ENCODE data around the gene VGLL2.
A peak's percentile ranks its signal among the peaks of the same experiment; 100 is the strongest.

Gene VGLL2

DNA sequence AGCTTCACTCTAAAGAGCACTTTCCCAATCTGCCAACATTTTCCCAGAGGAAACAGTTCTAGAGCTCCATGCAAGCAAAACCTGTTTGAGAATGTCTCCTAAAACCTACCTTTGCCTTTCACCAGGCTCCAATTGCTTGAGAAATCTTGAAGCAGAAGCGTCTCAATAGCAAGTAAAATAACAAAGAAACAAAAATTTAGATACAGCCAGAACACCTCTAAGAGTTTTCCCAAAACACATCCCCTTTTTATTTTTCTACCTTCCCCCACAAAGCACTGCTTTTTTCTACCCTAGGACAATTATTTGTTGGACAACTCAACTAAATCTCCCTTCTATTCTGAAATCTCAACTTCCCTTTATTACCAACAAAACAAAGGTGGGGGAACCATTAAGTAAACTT, 3.6 kb downstream of the VGLL2 start:
- no peak for DNase-seq (ENCODE audit: low read depth)

DNA sequence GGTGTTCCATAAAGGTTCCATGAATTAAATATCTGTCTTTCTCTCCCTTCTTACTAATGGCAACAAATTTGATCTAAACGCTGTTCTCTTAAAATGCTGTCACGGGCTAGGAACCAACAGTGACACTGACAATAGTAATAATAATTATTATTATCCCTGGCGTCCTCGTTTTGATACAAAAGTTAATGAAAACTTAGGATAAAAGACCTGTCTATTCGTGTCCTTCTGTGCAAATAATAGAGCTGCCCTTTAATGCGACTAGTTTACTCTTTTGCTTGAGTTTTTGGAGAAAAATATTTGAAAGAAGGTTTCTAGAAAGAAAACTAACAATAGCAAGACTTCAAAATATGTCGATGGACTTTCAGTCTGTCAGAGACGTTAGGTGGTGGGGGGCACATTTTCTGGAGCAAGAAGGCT, 4.3 kb downstream of the VGLL2 start:
- no peak for DNase-seq (ENCODE audit: low read depth)

DNA sequence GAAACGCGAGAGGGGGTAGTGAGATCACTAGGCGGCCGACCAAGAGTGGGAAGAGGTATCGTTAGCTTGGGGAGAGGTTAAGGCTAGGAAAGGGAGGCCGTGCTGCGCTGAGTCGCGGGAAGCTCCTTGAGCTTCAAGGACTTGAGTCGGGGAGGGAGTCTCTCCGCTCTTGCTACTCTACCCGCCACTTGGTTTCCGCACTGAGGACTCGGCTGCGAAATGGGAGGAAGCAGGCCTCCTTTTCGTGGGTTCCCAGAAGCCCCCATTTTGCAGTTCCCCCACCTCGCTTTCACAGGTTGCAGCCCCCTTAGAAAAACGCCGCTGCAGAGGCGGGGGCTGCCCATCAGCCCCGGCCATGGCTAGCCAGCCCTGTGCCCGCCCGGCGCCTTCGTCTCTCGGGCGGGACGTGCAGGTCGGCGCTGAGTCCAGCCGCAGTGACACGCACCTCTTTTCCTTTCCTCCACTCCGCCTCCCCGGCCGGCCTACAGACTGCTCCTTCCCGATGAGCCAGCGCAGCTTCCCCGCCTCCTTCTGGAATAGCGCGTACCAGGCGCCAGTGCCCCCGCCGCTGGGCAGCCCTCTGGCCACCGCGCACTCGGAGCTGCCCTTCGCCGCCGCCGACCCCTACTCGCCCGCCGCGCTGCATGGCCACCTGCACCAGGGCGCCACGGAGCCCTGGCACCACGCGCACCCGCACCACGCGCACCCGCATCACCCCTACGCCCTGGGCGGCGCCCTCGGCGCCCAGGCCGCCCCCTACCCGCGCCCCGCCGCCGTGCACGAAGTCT, 4.9 kb downstream of the VGLL2 start:
- peak; percentile 10 for DNase-seq (ENCODE audit: low read depth)

DNA sequence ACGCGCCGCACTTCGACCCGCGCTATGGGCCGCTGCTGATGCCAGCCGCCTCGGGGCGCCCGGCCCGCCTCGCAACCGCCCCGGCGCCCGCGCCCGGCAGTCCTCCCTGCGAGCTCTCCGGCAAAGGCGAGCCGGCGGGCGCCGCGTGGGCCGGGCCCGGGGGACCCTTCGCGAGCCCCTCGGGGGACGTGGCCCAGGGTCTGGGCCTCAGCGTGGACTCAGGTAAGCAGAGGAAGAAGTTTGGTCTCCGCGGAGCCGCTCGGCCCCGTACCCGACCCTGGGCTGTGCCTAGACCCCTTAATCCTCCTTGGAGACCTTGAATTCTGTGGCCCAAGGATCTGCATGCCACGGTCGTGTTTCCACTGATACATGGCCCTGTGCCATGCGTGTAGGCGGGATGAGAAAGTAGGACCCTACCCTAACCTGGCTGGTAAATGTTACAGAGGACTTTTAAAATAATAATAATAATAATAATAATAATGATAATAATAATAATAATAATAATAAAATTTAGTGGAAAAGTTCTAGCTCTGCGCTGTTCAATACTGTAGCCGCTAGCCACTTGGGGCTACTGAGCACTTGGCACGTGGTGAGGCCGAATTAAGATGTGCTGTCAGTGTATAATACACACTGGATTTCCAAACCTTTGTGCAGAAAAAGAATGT, 5.6 kb downstream of the VGLL2 start:
- no peak for DNase-seq (ENCODE audit: low read depth)

DNA sequence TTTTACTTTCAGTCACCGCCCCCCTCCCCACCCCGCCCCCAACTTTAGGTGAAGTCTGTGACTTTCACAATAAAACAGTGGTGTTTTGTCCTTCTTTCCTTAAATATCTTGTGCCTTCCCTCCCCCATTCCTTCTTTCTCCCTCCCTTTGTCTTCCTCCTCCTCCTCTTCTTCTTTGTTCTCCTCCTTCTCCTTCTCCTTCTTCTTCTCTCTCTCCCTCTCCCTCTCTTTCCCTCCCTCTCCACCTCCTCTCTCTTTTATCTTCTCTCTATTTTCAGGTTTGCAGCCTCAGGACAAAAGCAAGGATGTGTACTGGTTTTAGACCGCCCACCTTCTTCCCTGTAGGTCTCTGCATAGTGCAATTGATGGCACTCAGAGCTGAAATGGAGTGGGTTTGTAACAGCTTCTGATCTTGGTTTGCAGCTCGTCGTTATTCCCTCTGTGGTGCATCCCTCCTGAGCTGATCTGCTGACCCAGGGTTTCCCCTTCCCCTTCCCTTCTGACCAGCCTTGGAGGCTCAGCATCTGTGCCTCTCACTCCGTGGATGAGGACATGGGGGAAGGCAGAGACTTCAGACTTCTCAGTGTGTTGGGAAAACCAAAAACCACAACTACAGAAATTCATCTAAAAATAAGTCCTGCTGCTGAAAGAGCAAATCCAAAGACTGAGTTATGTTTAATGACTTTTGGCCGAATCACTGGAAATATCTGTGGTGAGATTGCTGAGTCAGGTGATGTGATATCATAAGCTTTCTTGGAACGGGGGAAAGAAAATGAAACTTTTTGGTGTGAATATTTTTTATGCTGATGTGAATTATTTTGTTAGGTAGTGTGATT, 6.9 kb downstream of the VGLL2 start:
- DNase-seq (ENCODE audit: low read depth), result peak; percentile 48

DNA sequence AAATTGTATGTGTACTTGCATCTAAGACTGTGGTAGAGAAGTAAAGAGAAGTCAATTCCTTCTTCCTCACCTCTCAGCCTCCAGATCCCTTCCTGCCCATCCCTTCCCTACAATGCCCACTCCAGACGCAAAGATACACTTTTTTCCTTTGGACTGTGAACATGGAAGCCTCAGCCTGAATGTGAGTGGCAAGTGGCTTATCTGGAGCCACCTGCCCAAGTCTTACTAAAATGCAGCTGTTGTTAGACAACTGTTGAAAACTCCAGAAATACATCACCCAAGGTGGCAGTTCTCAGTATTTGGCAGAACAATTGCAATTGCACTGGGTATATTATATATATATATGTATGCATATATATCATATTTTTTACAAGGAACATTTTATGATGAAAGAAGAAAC, 7.5 kb downstream of the VGLL2 start:
- DNase-seq (ENCODE audit: low read depth), result no peak

DNA sequence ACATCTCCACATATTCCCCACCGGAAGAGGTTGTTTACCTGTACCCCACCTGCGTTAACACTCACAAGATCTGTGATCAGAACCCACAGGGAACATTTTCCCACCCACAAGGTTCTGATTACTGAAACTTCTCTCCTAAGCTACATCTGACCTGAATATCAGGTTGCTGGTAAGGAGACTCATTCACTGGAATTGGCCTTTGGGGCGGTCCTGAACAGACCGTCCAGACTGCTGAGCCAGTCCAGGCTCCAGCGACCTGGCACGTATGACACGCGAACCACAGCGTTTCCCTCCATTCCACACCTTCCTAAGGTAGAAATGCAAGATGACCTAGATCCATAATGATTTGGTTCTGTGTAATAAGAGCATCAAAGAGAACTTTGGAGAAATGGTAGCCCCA, 9.8 kb downstream of the VGLL2 start:
- DNase-seq (ENCODE audit: low read depth), result no peak

DNA sequence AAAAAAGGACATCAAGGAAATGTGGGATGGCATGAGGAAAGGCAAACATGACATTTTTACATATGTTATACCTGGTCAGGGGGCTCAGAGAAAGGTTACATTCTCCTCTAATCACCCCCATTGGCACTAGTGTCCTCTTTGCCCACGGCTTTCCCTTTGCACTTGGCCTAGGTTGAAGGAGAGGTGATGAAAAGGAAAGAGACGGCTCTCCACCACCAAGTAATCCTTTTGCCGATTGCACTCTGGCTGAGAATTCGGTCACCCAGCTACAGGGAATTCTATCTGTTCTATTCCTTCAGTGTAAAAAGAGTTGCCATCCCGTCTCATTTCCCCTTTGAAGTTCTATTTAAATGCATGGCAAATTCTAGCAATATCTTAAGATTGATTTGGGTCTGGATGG, 10.4 kb downstream of the VGLL2 start:
- no peak for DNase-seq (ENCODE audit: low read depth)

DNA sequence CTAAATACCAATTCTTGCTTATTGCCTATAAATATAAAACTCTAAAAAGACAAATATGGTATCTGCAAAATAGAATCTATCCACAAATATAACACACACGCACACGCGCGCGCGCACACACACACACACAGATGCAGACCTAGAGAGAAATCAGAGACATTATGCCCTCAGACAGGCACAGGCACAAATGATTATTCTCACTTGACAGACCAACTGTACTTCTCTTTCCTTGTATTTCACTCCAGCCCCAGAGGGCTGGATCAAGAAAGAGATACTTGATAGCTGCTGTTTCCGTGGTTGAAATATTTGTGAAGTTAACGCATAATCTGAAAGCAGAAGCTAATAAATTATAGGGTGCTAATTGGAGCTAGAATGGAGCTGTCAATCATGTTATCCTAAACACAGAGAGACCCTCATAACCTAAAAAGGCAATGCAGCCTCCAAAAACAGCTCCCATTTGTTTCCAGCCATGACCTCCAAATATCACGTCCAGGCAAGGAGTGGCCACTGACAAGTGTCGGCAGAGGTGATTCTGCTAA, 11.5 kb downstream of the VGLL2 start:
- no peak for DNase-seq (ENCODE audit: low read depth)

DNA sequence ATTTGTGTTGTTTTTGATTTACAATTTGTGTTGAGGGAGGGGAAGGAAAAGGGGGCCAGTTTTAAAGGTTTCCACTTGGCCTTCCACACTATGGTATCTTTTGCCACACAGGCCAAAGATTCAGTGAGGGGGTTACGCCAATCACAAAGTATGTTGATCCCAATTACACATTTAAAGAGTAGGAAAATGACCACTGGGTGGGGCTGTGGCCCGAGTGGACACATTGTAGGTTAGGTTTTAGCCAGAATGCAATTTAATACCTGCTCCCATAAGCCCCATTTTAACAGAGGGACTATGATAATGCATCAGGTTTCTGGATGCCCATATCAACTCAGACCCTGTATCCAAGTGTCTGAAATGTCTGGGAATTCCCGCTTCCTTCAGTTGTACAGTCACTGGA, 15.6 kb downstream of the VGLL2 start:
- no peak for DNase-seq (ENCODE audit: low read depth)

DNA sequence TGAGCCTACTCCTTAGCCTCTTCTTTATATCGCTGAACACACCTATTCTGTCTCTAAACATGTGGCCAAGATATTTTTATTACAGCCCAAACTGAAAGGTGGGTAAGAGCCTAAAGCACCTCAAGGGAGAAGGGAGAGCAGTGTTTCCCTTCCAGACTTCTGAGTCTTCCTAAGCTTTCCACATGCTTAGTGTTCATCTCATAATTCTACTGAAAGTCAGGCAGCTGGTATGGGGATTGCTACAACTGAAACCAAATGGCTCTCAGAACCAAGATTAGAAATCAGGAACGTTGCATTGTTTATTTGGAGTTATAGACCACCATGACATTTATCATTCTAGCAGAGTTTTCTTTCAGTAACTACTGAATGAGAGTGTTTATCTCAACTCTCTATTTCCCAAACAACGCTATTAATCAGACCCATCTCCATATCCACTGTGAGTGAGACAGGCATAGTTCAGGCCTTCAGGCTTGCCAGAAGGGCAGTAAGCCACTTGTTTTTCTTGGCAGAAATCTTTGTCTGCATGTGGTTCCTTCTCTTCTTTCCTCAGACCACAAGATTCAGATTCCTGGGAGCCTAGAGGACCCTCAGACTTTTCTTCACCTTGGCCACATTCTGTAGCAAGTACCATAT, 22.8 kb downstream of the VGLL2 start:
- DNase-seq (ENCODE audit: low read depth), result peak; percentile 39

DNA sequence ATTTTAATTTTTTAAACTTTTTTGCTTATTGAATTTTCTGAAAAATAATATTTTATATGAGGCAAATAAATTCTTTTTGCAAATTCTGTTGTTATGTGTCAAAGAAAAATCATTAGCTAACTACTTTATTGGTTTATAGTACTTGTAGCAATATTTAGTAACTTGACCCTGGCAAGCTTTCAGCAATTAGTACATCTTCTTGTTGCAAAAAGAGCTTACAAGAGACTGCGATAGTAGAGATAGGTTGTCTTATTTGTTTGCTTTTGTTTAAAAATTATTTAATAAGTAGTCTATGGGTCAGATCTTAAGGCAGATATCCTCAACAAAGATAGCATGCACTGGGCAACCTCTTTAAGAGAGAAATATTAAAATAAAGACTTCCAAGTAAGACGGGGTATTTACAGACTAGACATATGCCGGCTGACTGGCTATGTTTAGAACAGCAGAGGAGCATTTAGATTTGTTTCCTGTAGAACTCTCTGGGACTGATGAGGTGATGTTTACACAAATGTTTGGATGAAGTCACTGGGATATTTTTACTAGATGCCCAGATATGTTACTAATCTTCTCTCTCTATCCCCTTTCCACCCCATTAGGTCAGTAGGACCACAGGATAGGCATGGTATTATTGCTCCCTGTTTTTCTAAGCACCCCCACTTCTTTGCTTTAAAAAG, 25.0 kb downstream of the VGLL2 start:
- no peak for DNase-seq (ENCODE audit: low read depth)

DNA sequence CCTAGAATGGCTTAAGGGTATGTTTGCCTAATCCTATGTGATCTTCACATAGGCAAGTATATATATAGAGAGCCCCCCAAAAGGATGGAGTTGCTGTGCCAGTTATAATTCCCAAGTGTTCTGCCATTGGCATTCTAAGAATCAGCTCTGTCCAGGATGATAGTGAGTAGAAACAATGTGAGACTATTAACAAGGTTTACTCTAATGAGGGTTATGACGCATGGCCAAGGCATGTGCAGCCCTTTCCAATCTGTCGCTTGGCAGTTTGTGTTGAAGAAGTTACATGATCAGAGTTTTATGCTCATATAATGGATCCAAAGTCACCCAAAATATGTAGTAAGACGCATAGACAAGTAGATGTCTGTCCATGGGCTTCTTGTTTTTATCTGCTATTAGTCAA, 33.6 kb downstream of the VGLL2 start:
- no peak for DNase-seq (ENCODE audit: low read depth)

DNA sequence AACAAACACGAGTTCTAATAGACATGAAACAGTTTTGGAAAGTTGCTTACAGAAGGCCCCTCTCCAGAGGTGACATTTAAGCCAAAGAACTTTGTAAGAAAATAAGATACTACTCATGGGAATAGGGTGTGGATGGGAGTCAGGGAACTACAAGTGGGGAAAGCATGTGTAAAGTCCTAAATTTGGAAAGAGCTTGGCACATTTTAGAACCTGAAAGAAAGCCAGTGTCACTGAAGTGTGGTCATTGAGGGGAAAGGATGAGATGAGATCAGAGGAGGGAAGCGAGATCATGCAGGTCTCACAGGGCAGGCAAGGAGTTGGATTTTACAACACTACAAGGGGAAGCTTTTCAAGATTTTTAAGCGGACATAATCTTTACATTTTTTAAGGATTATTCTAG, 38.0 kb downstream of the VGLL2 start:
- no peak for DNase-seq (ENCODE audit: low read depth)

DNA sequence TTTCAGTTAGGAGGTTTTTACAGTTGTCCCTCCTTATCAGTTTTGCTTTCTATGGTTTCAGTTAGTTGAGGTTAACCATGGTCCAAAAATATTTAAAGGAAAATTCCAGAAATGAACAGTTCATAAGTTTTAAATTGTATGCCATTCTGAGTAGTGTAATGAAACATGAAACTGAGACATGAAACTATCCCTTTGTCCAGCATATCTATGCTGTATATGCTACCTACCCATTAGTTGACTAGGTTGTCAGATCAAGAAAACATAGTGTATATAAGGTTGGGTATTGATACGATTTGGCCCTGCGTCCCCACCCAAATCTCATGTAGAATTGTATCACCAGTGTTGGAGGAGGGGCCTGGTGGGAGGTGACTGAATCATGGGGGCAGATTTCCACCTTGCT, 39.1 kb downstream of the VGLL2 start:
- no peak for DNase-seq (ENCODE audit: low read depth)

DNA sequence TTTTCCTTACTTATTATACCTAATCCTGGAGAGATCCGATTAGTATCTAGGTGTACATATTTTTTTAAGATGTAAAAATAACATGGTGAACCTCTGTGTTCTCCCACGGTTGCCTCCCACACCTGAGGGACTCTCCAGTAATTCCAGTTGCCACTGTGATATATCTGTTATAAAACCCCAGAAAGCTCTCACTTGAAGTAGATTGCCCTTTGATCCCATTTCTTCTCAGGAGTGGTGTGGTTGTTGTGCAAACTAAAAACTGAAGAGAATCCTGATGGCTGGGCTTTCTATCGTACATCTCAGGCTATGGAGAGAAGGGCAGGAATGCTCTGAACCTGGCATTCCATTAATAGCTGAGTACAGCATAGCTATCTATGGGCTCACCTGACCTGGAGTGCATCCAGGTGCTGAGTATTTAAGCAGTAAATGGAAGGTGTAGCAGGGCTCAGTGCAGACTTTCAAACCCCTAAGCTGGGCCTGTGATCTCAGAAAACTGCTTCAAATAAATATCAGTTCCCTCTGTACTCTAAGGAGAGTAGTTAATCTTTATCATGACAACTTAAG, 41.0 kb downstream of the VGLL2 start:
- DNase-seq (ENCODE audit: low read depth), result no peak

DNA sequence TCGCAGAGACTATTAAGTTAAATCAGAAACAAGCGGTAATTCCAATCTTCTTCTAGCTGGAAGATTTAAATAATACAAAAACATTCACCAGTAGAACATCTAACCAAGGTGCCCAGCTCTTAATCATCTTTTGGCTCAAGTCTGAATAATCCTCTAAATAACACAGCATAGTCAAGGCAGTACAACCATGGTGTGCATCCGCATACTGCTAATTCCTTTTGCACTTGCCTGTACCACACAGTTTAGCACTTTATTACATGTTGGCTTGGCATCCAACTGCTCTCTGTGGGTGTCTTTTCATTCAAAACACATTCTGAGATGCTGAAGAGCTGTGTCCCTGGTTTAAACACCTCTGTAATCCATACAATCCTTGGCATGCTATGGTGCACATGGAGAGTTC, 42.3 kb downstream of the VGLL2 start:
- no peak for DNase-seq (ENCODE audit: low read depth)

DNA sequence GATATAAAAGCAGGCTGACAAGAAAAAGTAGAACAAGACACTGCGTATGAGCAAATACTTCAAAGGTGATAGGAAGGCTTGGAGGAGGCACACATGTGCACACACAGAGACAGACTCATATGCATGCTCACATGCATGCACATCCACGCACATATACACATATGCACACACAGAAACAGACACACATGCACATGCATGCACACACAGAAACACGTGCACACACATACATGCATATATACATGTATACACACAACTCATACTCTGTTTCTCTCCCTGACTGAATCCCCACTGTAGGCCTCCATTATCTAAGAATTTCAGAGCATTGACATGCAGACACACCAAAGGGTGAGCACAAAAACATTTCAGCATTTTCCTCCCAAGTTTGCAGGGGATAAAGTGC, 43.7 kb downstream of the VGLL2 start:
- DNase-seq (ENCODE audit: low read depth), result no peak

DNA sequence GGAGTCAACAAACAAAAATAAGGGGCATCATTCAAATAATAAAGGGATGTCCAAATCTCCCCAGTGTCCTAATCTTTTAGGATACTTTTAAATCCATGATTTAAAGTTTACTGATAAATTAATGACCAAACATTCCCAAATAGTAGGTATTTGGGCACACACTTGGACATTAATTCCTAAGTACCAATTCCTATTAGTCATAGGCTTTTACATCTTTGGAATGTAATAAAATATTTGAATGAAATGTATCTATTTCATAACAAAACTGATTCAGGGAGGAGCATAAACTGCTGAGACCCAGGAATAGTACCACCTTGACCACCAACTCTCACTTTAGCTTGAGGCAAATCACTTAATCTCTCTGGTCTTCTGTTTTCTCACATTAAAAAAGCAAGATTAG, 44.3 kb downstream of the VGLL2 start:
- DNase-seq (ENCODE audit: low read depth), result no peak

DNA sequence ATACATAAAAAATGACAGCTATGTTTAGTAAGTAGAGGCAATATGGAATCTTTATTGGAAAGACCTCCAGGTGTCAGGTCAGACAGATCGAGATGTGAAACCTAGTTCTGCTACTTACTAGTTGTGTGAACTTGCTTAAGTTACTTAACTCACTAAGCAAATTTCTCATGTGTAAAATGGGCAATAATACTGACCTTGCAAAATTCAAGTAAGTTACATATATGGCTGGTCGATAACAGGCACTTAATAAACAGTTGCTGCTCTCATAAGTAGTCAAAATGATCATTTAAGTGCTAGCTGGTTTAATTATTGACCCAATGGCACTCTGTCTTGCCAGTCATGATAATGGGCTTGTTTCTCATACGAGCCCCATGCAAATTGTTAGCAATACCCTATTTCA, 46.0 kb downstream of the VGLL2 start:
- DNase-seq (ENCODE audit: low read depth), result no peak

DNA sequence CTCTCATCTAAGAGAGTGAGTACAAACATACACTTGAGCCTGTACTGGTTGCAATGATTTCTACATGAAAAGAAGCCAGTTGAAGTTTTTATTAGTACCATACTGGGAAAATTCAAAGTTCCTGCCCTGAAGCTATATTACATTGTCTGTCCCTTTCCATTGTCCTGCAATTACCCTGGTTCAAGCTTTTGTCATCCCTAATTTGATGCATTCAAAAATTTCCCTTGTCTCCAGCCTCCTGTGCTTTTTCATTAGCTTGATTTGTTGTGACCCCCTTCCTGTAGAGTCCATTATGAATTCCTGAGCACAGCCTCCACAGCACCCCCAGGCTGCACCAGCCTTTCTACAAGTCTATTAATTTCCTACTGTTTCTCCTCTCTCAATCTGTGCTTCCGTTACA, 46.4 kb downstream of the VGLL2 start:
- DNase-seq (ENCODE audit: low read depth), result no peak
